T-helper 2 cell (primary cell): ENCODE results near the gene LDAH.

ENCODE experiments used
- DNase-seq, 5 experiments: peaks; one replicate each; pipeline versions ENCODE4 v3.0.0 to v3.0.0-alpha.2; 2012 to 2022

The LDAH gene

DNA sequence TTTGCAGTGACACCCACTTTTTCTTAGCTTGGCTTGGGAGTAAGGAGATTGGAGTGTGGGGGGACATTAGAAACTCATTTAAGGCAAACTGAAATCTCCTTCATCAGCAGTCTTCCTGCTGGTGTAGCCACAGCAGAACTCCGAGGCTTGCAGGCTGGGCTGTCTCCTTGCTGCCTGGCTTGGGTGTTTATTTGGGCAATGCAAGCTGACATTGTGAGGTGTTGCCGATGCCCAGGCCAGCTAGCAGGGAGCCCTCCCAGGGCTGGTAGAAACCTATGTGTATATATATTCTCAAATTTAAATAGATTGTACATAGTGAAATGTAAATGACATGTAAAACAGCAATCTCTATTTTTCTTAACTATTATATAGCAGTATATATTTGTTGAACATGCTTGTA, 144.1 kb downstream of the LDAH start:
- no peak for DNase-seq

DNA sequence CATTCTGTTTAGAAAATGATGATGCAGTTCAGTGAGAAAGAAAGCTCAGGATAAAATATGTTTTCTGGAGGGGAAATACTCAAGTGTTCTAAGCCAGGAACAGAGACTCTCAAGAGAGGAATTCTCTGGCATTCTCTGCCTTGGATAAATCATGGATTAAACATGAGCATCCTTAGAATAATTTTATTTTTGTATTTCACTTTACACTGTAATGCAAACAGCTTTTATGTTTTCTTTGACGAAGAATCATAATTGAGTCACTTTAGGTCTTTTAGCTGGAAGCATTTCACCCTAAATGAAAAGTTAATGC, 144.9 kb downstream of the LDAH start:
- no peak for DNase-seq

GRCh38 chr2:20677301-20678085, 145.4 kb downstream of the LDAH start:
- DNase-seq, result no peak

DNA sequence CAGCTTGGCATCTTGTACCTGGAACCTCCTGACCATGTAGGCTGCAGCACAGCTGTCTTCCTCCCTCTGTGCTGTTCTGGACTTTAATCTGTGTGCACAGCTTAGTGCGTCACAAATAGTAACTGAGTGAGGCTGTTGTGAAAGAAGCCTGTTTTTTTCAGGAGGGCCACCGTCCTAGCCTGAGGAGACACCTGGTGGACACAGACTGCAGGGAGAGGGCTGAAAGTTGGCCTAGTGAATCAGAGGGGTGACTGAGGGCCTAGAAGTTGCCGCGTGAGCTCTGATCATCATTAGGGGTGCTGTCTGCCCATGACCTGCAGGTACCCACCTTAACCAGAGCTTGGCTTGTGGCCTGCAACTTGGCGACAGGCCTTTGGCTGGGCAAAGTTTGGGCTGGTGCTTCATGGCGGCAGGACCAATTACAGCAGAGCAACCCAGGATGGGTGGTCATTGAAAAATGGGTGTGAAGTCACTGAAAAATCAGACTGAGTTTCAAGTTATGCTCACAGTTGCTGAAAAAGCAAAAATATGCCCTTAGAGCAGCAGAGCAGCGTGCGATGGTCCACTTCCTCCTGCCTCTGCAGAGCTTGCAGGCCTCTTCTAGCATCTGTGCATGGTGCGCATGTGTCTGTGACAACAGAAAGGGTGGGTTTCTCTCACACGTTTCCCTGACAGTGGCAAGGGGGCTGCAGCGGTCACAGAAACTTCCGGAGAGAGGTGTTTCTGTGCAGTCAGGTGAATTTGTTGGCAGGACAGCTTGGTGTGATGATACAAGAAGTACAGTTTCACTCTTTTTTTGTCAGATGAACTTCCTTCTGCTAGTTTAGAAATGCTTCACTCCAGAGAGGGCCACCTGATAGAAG, 146.3 kb downstream of the LDAH start:
- DNase-seq, result no peak

GRCh38 chr2:20675701-20676352, 147.1 kb downstream of the LDAH start:
- peak in 1 of 5 experiments; percentile 37 for DNase-seq

- no peak for DNase-seq
These were observed 147.8 kb downstream of the LDAH start for GRCh38 chr2:20674974-20675679.

GRCh38 chr2:20674309-20674965, 148.5 kb downstream of the LDAH start:
- no peak for DNase-seq

DNA sequence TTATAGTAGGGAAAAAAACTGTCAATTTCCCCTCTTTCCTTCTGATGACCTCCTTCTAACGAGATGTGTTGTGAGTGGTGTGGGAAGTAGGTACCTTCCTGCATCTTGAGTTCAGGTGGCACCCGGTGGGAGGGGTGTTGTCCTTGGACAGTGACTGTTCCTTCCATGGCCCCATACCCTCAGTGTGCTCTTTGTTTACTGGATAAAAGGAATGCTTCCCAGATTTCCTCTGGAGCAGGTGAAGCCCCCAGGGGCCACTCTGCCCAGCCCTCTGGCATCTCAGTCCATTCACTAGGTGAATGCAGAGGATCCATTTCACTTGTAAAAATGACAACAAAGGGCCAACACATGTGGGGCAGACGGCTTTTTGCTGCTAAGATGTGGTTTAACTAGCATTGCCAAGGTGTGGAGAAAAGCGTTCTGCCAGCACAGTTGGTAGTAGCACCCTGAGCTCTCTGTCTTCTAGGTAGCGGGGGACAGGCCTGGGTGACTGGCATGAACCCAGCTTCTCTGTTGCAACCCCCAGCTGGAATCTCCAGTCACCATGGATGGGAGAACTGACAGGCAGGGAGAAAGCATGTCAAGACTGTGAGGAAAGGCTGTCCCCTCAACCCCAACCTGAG, 149.1 kb downstream of the LDAH start:
- no peak for DNase-seq

DNA sequence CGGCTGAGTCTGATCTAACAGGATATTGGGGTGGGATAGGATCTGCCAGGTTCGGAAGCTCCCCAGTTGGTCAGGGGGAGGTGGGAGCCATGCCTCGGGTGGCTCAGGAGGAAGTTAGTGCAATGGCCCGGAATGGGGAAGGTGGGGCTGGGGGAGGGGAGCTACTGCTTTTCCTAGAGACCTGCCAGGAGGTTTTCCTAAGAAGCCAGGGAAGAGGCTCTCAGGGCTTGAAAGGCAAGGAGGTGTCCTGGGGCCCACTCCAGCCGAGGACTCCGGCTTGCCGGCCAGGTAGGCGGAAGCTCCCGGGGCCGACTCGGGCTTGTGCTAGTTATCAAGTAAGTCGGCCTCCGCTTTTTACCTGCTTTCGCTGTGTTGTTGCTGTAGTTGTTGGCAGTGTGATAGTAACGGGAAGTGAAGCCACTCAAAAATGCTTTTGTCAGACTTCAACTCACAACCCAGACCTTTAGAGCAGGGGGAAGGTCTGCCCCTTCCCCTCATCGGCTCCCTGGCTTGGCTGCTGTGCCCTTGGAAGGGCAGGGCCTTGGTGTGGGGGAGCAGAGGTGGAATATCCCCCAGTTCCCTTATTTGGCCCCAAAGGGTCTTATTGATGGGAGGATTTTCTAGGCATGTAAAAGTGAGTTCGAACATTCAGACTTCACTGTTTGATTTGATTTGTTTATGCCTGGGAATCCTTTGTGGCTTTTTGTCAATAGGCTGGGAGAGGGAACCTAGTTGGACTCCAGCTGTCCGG, 150.5 kb downstream of the LDAH start:
- no peak for DNase-seq

DNA sequence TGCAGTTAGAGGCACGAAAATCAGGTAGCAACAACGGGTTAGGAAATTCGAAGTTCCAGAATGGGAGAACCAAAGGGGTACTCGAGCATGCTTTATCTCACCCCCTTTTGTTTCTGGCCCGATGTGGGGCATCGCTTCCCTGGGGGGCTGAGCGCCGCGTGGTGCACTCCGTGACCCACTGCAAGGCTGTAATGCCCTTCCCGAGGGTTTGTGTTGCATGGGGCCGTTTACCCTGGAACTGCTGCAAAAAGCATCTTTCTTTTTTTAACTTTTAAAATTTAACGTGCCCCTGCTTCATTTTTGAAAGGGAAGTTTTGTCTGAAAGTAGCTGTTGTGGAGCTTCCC, 151.2 kb downstream of the LDAH start:
- no peak for DNase-seq

DNA sequence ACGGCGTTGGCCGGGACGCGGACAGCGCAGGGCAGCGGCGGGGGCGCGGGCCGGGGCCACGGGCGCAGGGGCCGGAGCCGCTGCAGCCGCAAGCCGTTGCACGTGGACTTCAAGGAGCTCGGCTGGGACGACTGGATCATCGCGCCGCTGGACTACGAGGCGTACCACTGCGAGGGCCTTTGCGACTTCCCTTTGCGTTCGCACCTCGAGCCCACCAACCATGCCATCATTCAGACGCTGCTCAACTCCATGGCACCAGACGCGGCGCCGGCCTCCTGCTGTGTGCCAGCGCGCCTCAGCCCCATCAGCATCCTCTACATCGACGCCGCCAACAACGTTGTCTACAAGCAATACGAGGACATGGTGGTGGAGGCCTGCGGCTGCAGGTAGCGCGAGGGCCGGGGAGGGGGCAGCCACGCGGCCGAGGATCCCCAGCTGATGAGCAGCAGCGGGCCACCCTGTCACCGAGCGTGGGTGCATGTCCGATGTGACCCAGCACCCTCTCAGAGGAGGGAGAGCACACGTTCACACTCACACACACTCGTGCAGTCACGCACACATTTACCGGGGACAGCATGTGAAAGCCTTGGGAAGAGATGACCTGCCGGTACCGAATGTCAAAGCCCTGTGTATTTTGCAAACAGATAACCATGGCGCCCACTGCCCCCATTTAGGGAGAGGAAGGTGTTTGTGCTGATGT, 151.7 kb downstream of the LDAH start:
- DNase-seq, result peak in 1 of 5 experiments; percentile 44

- no peak for DNase-seq
These were observed 152.4 kb downstream of the LDAH start for GRCh38 chr2:20670315-20671035.

GRCh38 chr2:20669562-20670314, 153.2 kb downstream of the LDAH start:
- no peak for DNase-seq

DNA sequence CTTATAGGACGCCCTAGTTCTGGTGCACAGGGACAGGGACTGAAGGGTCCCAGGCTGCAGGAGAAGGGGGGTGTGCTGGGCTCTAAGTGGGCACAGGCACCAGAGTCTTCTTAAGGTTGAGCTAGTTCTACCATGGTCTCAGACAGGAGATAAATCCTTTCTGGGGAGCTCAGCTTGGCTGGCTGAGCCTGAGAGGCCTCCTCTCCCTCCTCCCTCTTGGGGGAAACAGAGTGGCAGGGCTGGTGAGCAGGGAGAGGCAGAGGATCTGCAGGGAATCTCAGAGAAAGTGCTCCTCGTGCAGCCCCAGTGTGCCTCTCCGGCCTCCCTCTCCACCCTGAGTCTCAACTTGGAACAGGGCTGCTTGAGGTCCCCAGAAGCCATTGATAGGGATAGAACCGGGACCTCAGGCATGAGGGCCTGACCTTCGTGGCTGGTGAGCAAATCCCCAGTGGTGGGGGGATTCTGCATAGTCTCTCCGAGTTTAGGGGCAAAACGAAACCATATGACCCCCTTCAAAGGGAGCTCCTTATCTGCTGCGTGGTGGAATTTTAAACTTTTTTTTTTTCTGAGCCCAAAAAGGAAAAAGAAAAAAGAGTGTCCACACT, 153.9 kb downstream of the LDAH start:
- DNase-seq, result no peak

DNA sequence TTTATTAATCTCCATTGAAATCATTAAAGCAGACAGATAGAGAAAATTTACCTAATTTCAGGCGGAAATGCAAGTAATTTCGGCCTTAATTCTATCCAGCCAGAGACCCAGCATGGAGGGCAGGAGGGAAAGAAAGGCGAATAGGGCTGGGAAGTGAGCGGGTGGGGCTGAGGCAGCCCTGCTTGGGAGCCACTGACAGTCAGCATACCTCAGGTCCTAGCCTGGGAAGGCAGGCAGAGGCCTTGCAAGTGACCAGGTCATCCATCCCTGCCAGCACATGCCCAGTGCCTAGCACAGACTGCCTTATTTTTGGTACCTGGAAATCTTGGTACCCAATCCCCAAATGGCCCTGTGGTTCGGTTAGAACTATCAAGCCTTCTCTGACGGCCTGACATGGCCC, 154.4 kb downstream of the LDAH start:
- DNase-seq, result no peak

- DNase-seq, result no peak
These were observed 155.1 kb downstream of the LDAH start for GRCh38 chr2:20667531-20668401.

DNA sequence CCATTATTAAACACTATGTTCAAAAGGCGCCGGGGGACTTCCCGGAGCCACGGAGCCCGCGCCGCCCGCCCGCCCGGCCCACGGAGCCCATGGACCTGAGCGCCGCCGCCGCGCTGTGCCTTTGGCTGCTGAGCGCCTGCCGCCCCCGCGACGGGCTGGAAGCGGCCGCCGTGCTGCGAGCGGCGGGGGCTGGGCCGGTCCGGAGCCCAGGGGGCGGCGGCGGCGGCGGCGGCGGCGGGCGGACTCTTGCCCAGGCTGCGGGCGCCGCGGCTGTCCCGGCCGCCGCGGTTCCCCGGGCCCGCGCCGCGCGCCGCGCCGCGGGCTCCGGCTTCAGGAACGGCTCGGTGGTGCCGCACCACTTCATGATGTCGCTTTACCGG, 155.8 kb downstream of the LDAH start:
- DNase-seq, result no peak
